ENCODE results near the gene PANX1.

DNA sequence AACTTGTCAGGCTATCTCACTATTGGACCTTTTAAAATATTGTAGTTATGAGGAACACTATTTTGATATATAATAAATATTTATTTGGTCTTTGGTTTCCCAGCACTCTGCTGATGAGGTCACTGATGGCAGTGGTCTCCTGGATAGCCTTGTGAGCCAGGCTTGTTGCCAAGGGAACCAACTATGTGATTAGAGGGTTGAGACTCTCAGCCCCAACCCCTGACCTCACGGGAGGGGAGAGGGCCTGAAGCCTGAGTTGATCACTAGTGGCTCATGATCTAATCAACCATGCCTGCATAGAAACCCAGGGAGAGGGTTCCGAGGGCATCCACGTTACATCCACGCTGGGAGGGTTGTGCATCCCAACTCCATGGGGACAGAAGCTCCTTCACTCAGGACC lies 10.8 kb downstream of the PANX1 start:
- TF ChIP-seq, protein P1, sequence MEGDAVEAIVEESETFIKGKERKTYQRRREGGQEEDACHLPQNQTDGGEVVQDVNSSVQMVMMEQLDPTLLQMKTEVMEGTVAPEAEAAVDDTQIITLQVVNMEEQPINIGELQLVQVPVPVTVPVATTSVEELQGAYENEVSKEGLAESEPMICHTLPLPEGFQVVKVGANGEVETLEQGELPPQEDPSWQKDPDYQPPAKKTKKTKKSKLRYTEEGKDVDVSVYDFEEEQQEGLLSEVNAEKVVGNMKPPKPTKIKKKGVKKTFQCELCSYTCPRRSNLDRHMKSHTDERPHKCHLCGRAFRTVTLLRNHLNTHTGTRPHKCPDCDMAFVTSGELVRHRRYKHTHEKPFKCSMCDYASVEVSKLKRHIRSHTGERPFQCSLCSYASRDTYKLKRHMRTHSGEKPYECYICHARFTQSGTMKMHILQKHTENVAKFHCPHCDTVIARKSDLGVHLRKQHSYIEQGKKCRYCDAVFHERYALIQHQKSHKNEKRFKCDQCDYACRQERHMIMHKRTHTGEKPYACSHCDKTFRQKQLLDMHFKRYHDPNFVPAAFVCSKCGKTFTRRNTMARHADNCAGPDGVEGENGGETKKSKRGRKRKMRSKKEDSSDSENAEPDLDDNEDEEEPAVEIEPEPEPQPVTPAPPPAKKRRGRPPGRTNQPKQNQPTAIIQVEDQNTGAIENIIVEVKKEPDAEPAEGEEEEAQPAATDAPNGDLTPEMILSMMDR (IDR thresholded peaks at IDR 0.05) = no peak
- TF ChIP-seq POLR2A (IDR thresholded peaks at IDR 0.05) = no peak

Measured in adrenal gland (tissue), 5 donors.